Measurements from ENCODE around the gene DPF3.

The DPF3 gene

DNA sequence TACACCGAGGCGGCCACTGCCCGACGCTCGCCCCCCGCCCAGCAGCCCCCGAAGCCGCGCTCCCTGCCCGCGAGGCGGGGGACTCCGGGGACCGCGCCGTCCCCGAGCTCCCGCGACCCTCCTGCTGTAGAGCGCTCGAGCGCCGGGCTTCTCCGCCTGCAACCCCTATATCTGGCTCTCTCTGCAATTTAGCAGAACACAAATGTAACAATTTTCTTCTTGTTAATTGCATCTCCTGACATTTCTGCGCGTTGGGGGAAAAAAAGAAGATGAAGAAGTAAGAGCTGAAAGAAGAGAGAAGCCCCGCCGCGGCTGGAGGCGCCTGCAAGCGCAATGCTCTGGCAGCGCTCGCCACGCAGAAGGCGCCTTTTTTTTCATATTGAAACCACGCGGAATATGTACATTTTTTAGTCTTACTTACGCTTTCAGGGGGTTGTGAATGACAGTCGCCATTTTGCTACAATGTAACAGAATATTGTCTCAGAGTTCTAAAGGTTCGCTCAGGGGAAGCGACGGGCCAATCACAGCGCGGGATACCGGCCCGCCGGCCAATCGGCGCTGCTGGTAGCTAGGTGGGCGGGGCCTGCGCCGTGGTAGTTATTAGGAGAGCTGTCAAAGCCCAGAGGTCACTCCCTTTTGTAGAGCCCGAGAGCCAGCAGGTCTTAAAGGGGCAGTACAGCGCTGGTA lies at the start of gene DPF3:
TSS of gene DPF3 (minus strand) at position 466 of the 687 bp plus-strand sequence. CDS start at position 453, 13 bp downstream.
- FAIRE-seq, result peak; percentile 91

DNA sequence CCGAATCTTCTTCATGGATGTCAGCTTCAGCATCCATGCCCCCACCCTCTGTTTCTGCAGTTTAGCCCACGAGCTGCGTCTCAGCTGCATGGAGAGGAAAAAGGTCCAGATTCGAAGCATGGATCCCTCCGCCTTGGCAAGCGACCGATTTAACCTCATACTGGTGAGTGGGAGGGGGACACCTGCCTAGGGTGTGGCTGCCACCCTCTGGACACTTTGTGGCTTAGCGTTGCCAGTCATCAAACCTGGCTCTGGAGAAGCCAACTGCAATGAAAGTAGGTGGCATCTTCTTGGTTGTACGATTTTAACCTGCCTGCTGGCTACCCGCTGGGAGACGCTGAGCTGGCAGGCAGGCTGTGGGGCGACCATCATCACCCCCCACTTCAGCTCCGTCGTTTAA lies 49.0 kb upstream of the DPF3 start:
- FAIRE-seq, result no peak

DNA sequence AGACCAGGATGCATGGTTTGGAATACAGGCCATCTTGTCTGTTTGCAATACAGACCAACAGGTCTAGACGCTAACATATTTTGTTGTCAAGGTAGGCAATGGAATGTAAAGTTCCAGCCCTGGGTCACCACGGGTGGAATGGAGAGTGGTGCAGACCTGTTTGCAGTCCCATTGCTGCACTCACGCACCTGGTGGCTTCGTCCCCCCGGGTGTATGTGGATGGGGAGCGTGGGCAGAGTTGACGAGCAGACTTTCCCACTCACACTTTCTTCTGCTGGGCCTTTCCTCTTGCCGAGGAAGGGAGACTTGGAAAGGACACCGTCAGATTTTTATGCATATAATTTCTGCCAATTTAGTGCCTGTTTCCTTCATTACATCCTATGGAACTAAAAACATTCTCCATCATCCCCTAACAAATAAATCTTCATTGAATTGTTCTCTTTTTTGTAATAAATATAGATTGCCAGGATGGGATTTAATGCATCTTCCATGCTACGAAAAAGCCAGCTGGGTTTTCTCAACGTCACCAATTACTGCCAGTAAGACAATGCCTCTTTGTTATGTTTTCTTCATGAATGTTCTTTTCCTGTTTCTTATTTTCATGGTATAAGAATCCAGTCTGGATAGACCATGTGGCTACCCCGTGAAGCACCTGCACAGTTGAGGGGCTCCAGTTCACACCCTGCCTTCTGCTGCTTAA lies 47.5 kb upstream of the DPF3 start:
- no peak for FAIRE-seq

DNA sequence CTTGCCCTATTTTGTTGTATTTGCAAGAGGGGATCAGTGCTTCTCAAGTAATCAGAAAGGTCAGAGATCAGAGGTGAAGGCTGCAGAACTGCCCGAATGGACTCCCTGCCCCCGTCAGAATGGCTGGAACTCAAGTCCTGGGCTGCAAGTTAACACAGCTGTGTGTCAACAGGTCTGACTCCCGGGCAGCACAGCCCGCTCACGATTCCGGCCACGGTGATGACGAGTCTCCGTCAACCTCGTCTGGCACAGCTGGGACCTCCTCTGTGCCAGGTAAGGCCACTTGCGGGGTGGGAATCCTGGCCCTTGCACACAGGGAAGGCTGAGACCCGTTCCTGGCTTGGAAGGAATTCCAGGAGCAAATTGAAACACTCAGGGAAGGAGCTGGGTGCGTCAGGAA lies 45.7 kb upstream of the DPF3 start:
- FAIRE-seq, result no peak

DNA sequence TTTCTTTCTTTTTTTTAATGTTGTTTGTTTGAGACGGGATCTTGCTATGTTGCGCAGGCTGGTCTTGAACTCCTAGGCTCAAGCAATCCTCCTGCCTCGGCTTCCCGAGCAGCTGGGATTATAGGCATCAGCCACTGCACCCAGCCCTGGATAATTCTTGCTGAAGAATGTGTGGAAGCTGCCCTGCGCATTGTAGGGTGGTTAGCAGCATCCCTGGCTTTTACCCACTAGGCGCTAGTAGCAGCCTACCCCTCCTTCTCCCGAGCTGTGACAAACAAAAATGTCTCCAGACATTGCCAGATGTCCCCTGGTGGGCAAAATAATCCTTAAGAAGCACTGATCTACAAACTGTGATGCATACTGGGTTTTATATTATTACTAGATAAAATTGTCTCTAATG lies 39.0 kb upstream of the DPF3 start:
- no peak for FAIRE-seq

DNA sequence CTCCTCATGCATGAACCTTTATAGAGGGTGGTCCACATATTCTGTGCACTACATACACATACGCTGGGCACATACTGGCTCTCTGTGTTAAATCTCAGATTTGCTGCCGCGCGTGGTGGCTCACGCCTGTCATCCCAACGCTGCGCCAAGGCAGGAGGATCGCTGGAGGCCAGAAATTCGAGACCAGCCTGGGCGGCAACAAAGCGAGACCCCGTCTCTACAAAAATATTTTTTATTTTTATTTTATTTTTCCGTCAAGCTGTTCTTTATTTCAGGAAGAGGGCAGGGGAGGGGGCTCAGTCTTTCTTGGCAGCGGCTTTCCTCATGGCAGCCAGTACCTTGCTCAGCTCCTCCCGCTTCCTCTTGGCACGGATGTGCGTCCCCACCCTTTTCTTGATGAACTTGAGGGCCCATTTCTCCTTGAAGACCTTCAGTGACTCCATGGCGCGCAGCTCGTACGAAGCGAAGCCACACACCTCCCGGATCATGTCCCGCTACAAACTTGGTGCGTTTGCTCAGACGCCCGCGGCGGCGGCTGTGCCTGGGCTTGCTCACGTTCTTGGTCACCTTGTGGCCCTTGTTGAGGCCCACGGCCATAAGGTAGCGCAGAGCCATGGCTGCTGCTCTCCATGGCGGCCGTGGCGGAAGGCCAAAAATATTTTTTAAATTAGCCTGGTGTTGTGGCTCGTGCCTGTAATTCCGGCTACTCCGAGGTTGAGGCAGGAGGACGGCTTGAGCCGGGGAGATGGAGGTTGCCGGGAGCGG lies 35.6 kb upstream of the DPF3 start:
- FAIRE-seq, result no peak

DNA sequence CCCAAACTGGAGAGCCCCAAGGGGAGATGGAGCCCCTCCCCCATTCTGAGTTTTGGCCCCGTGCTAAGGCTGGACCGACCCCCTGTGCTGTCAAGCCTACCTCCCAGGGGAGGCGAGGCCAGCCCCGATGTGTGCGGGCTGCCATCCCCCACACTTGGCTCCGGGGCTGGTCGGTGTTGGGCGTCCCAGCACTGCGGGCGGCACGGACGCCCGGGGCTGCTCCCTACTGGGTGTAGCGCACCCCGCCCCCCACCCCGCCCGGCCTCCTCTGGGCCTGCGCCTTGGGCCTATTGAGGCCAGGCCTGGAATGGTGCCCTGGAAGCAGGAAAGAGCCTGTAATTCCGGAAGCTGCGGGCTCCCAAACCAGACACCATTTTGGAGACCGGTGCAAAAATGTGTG lies 35.0 kb upstream of the DPF3 start:
- no peak for FAIRE-seq

DNA sequence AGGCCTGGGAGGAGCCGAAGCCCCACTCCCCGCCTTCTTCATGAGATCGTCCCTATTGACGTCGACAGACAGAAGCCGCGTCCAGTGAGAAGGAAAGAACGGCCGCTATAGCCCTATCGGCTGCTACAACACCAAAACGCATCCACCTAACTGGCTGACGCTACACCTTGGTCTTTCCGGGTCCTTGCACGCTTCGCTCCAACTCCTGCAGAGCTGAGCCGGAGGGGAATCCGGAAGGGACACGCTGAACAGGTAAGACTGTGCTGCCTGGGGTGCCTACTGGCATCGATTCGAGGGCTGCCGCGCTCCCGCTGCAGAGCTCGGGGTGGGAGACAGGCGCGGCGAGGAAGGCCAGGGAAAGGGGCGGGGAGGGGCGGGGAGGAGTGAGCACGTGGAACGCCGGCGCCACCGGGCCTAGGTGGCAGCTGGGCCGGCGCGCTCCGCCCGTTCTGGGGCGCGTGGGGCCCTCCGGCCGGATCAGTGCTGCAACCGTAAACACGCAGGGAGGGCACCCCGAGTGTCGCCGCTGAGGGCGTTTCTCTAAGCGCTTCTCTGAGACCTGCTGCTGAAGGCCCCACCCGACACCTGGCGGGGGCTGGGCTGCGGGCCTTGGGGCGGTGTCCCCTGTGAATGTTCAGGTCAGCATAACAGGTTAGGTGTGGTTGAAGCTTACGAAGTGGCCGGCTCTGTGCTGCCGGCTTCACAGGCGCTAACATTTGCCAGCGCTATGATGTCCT lies 32.6 kb upstream of the DPF3 start, which contains the start of gene DCAF4:
TSS of gene DCAF4 (plus strand) at position 173 of the 737 bp plus-strand sequence. CDS start 11,515 bp downstream, outside the sequence.
- FAIRE-seq, result peak; percentile 80

DNA sequence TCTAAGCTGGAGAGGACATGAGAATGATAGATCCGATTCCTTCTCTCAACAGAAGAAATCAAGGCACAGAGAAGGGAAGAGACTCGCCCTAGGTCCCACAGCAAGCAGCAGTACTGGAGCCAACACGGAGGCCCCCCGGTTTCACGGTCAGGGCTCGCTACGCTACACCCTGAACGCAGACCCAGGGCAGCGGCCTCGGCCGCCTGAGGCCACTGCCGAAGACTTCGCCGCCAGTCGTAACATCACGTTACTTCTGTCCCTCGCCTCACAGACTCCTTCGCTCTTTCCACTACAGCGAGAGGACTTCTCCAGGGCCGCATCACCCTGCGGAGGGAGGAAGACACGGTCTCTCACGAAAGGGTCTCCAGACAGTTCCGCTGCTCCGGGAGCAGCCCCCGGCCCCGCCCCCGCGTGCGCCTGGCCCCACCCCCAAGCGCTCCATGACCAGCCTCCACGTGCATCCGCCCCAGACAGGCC lies 32.0 kb upstream of the DPF3 start:
- no peak for FAIRE-seq

DNA sequence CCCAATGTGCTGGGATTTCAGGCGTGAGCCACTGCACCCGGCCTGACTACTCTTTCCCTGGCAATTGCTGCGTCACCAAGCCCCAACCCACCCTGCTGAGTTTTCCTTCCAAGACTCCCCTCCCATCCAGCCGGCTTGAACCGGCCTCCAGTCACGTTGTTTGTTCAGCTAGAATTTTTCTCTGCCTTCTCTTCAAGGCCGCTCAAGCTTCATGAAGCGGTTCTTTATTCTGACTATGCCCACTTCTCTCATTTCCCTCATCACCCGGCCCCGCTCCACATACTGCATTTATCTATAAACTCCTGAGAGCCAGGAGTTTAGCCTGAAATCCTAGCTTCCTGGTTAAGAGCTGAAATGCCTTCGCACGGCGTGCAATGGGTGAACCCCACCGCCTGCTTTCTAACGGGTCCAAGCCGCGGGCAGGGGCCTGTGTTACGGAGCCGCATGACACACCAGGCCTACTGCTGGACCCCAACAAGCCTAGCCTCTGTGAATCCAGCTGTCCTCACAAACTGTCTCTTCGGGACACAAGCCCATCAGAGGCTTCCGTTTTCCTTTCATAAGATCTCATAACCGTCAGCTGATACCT lies 31.4 kb upstream of the DPF3 start:
- no peak for FAIRE-seq

DNA sequence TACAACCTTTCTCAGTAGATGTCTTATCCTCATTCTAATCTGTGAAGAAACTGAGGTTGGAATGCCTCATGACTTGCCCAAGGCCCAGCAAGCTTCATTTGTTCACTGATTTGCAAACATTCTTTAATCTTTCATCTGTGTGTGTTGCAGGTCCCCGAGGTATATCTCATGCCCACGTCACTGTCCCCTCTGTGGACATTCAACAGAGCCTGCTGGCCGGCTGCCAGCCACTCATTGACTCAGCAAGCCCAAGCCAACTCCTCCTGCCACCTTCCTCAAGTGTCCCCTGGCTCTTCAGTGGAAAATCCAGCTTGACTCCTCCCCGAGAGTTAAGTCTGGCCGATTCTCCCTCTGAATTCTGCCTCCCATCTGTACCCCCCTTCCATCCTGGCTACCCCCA lies 30.4 kb upstream of the DPF3 start:
- FAIRE-seq, result no peak

DNA sequence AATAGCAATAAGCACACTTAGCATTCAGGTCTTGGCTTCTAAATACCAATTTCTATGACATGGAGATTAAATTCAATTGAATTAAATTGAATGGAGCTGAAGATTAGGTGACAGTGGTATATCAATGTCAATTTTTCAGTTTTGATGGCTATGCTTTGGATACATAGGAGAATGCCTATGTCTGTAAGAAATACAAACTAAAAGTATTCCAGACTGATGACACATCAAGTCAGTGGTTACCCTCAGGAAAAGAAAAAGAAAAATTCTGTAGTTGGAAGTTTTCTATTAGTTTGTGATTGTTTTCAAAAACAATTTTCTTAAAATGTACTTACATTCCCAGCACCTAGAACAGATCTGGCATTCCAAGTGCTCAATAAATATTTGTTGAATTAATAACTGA lies 27.5 kb upstream of the DPF3 start:
- FAIRE-seq, result no peak

DNA sequence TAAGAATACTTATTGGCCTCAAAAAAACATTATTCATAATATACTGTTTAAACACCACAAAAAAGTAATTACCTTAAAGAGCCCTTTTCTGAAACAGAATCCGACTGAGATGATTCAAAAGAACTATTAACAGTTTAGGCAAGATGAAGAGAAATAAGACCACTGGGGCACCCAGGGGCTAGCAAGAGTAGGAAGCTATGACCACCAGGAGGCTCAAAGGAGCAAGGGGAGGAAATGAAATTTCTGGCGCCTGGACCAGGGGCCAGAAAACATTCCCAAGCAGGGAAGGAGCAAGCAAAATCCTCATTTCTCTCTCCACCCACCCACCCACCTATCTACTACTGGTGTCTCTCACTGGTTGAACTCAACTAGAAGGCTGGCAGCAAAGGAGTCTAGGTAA lies 26.1 kb upstream of the DPF3 start:
- no peak for FAIRE-seq

DNA sequence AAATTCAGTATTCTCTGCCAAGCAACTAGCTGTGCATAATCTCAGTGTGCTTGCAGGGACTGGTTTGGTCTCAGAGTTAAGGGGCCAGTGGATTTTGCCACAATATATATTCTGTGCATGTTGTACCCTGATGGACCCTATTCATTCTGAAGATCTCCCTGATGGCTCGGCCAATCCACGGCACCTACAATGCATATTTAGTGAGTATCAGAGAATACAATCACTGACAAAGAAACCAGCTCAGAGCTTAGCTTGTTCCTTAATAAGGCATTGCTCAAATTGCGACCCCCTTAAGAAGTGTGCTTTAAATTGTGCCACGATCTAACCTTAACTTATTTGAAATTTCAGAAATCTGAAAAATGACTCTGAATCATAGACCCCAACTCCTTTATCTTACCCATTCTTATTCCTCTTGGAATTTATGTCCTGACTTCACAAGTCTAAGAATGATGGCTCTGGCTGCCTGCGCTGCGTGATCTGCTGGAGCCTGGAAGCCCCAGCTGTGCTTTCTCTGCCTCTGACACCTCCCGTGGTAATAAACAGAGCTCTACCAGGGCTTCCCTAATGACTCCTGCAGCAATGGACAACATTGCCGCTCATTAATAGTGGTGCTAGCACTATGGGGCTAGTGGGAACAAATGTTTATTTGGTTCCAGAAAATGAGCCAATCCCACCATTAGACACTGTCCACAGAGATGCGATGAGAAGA lies 23.3 kb upstream of the DPF3 start:
- FAIRE-seq, result no peak

DNA sequence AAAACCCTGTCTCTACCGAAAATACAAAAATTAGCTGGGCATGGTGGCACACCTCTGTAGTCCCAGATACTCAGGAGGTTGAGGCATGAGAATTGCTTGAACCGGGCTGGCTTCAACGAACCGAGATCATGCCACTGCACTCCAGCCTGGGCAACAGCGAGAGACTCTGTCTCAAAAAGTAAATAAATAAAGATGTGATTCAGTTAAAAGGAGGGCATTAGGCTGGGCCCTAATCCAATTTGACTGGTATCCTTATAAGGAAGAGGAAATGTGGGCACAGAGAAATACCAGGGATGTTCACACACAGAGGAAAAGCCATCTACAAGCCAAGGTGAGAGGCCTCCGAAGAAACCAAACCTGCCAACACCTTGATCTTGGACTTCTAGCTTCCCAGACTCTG lies 22.3 kb upstream of the DPF3 start:
- no peak for FAIRE-seq

DNA sequence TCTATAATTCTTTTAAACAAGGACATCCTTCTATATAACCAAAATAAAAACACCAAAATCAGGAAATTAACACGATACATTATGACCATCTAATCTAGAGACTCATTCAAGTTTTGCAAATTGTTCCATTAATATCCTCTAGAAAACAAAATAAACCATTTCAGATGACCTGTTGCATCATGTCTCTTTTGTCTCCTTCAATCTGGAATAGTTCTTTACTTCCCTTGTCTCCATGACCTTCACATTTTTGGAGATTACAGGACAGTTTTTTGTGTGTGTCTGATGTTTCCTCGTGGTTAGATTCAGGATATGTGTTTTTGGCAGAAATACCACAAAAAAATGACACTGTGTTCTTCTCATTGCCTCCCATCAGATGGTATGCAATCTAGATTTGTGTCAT lies 19.9 kb upstream of the DPF3 start:
- no peak for FAIRE-seq

DNA sequence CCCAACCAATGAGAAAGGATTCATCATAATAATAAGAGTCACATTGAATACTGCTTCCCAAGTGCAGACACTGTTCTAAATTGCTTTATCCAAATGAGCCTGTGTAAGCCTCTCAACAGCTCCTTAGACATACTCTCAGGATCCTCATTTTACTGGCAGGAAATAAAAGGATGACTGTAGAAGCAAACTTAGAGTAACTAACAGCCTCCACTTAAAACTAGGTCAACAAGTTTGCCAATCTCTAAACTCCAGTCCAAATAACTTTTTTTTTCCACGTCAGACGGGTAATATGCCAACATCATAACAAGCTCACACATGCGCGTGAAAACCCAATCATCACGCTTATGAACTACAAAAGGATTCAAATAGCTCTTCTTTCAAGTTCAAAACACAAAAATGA lies 15.3 kb upstream of the DPF3 start:
- no peak for FAIRE-seq

DNA sequence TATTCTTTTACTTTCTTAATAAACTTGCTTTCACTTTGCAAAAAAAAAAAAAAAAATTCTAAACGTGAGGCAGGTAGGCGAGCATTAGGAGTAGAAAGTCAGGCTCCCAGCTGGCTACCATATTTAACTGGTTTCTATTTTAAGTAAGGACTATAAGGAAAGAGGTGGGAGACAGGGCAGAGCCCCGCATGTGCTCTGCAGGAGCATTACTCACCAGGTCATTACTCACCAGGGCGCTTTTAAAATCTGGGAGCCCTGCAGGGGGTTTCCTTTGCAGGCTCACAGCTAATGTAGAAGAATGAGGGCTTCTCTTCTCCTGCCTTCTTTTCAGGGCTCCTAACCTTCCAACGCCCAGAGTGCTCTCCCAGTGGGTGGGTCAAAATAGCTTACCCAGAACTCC lies 14.0 kb upstream of the DPF3 start:
- FAIRE-seq, result no peak

DNA sequence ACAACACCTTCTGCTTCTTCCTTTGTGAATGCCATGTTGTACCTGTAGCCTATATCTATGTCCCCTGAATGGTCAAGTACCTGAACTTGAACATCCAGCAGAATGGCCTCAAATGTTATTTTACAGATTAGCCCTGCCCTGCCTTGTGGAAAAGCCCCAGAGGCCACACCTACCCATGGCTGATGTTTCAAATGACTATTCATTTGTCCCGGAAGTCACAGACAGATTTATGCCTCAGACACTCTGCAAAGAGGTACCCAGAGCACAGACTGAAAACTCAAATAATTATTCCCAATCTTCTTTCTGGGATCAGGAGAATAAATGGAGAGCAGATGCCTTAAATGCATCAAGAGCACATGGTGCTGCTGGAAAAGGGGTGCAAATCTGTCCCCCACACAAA lies 13.0 kb upstream of the DPF3 start:
- FAIRE-seq, result no peak

DNA sequence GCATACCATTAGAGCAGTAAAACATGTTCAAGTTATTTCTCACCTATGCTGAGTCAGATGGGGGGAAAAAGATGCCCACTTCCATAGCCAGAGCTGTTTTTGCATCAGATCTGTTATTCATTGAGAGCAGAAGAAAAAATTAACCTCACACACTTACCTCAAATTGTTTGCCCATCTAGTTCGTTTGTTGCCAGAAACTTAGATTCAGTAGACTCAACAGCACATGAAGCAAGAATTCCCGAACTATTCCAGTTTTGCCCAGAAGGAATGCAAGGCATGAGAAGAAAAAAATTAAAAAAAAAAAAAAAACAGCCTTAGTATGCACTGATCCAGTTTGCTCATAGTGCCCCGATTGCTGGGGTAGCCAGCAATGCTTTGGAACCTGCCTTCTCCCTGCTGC lies 12.4 kb upstream of the DPF3 start:
- FAIRE-seq, result no peak

DNA sequence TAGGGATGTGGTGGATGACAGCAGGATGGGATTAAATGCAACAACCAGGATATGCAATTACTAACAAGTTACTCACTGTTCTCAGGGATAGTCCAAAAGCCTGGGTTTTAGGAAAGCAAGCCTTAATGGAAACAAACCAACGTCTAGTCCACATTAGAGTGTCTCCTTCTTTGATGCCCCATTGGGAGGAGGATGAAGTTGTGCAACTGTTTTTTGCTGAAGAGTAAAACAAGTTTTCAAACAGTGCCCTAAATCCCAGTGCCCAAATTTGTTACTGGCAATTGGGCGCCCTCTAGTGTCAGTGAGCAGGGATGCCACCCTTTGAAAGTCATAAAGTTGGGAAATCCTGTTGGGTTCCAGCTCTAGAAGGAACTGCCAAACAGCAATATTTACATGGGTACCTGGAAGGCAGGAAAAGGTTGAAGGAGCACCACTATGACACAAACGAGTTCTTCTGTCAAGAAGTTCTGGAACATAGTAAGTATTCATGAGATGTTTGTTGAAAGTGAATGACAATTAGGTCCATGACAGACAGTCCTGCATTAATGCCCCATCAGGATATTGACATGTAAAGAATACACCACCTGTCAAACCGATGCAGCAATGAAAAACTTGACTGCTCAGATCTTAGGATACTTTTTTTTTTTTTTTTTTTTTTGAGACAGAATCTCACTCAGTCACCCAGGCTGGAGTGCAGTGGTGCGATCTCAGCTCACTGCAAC lies 11.1 kb upstream of the DPF3 start:
- peak; percentile 9 for FAIRE-seq
